HCT116 (cell line): ENCODE measurements around the gene USP1. TPM values are rescaled to one million over a fixed set of nuclear protein-coding genes. Genes with fewer than 3 reads are reported as not detected.

Source experiments
- ATAC-seq: fragments of 200-7000 bp; cut with Tn5 transposase; 2 replicates; pipeline ENCODE4 v1.9.1; 2020; ENCODE audit warnings: mild to moderate bottlenecking, moderate library complexity
- BruUV-seq: library from RNA; stranded (reverse); fragments of 400-500 nt; replicated peaks from 2 replicates; lab custom pipeline; 2021; lab: Mats Ljungman, UMichigan
- CTCF ChIA-PET: fragments of 300-600 bp; sonication (Branson Sonifier 250); formaldehyde crosslinking; loops from one replicate; lab custom pipeline; 2021; ENCODE audit warnings: antibody characterized with exemption; lab: Charles Lee
- POLR2A ChIA-PET: fragments of 300-600, 350-600 bp; sonication (Branson Sonifier 250); formaldehyde crosslinking; loops from one replicate; lab custom pipeline; 2021; ENCODE audit warnings: antibody characterized with exemption; lab: Charles Lee
- RAD21 ChIA-PET, 2 experiments: fragments of 300-600 bp; sonication (Branson Sonifier 250); formaldehyde crosslinking; loops; one replicate each; lab custom pipeline; 2023; ENCODE audit warnings: low total read pairs in 2 of 2; ENCODE audit not compliant: uncharacterized antibody in 2 of 2, unreplicated experiment in 2 of 2, low non-redundant PET in 1 of 2; lab: Charles Lee
- DNase-seq: peaks from one replicate; pipeline ENCODE4 v3.0.0-alpha.2; 2010; ENCODE audit warnings: low read depth, low spot score
- H2AFZ ChIP-seq: fragments of 200-600 bp; shearing (Covaris generic), sonication (generic); 2 replicates; pipeline ENCODE4 v1.6.1; 2017; ENCODE audit warnings: low read depth, mixed run types, mixed read lengths, antibody characterized with exemption, low read length; ENCODE audit not compliant: poor library complexity, severe bottlenecking
- H3K27ac ChIP-seq: 2 replicates; pipeline ENCODE4 v1.5.1; 2012; ENCODE audit warnings: low read depth, low read length
- H3K27me3 ChIP-seq: fragments of 200-600 bp; sonication (generic); 2 replicates; pipeline ENCODE4 v1.6.1; 2016; ENCODE audit warnings: mixed run types, low read length, mixed read lengths; ENCODE audit not compliant: insufficient read depth
- H3K36me3 ChIP-seq, 2 experiments: fragments of 200-500 bp in 1 of 2; fragments of 200-600 bp in 1 of 2; sonication (Bioruptor generic) in 1 of 2; sonication (generic) in 1 of 2; 2 replicates each; pipeline versions ENCODE4 v1.5.1 to v1.6.1; 2014 to 2016; ENCODE audit warnings: low read length in 2 of 2, inconsistent platforms in 1 of 2, mixed read lengths in 1 of 2, mixed run types in 1 of 2; ENCODE audit not compliant: insufficient read depth in 2 of 2, control insufficient read depth in 1 of 2
- H3K4me1 ChIP-seq, 2 experiments: fragments of 200-600 bp in 1 of 2; sonication (generic) in 1 of 2; 2 replicates each; pipeline versions ENCODE4 v1.5.1 to v1.6.1; 2012 to 2017; ENCODE audit warnings: low read length in 2 of 2, inconsistent platforms in 1 of 2, mild to moderate bottlenecking in 1 of 2, mixed read lengths in 1 of 2, mixed run types in 1 of 2, moderate library complexity in 1 of 2; ENCODE audit not compliant: insufficient read depth in 2 of 2, control insufficient read depth in 1 of 2
- H3K4me2 ChIP-seq: fragments of 200-600 bp; sonication (generic); 2 replicates; pipeline ENCODE4 v1.6.1; 2017; ENCODE audit warnings: mixed run types, low read length, mixed read lengths
- H3K4me3 ChIP-seq, 2 experiments: fragments of 200-600 bp in 1 of 2; sonication (generic) in 1 of 2; replicated peaks in 1 of 2; 2 replicates each; pipeline ENCODE4 v1.5.1; 2011 to 2016; ENCODE audit warnings: low read length in 2 of 2, control low read depth in 1 of 2, low read depth in 1 of 2, mild to moderate bottlenecking in 1 of 2, mixed read lengths in 1 of 2, mixed run types in 1 of 2
- H3K79me2 ChIP-seq: fragments of 200-600 bp; sonication (generic); 2 replicates; pipeline ENCODE4 v1.6.1; 2017; ENCODE audit warnings: mild to moderate bottlenecking, mixed run types, low read length, moderate library complexity, mixed read lengths; ENCODE audit not compliant: insufficient read depth
- H3K9ac ChIP-seq: fragments of 200-600 bp; sonication (generic); 2 replicates; pipeline ENCODE4 v1.6.1; 2016; ENCODE audit warnings: low read length, mixed read lengths
- H3K9me2 ChIP-seq: fragments of 200-600 bp; sonication (generic), shearing (Covaris generic); 2 replicates; pipeline ENCODE4 v1.6.1; 2017; ENCODE audit warnings: mixed run types, mild to moderate bottlenecking, moderate library complexity; ENCODE audit not compliant: insufficient read depth
- H3K9me3 ChIP-seq, 2 experiments: fragments of 200-500 bp in 1 of 2; fragments of 200-600 bp in 1 of 2; sonication (Bioruptor generic) in 1 of 2; sonication (generic) in 1 of 2; 2 replicates each; pipeline ENCODE4 v1.6.1; 2014 to 2017; ENCODE audit warnings: low read length in 2 of 2, mixed read lengths in 2 of 2, inconsistent platforms in 1 of 2, low read depth in 1 of 2, mild to moderate bottlenecking in 1 of 2, mixed run types in 1 of 2, moderate library complexity in 1 of 2; ENCODE audit not compliant: control insufficient read depth in 1 of 2, insufficient read depth in 1 of 2
- H4K20me1 ChIP-seq: fragments of 200-600 bp; sonication (generic), shearing (Covaris generic); 2 replicates; pipeline ENCODE4 v1.6.1; 2017; ENCODE audit warnings: mixed run types, mild to moderate bottlenecking, moderate library complexity; ENCODE audit not compliant: insufficient read depth
- CEBPB ChIP-seq: IDR thresholded peaks from 2 replicates; pipeline ENCODE4 v1.6.1; 2012; ENCODE audit warnings: low read depth
- EGR1 ChIP-seq: IDR thresholded peaks from 2 replicates; pipeline ENCODE4 v1.6.1; 2012; ENCODE audit warnings: low read depth
- EZH2 ChIP-seq: fragments of 200-600 bp; sonication (generic); IDR thresholded peaks from 2 replicates; pipeline ENCODE4 v1.6.1; 2017; ENCODE audit warnings: antibody characterized with exemption, mixed run types
- JUND ChIP-seq: IDR thresholded peaks from 2 replicates; pipeline ENCODE4 v1.6.1; 2012
- POLR2A ChIP-seq: IDR thresholded peaks from 2 replicates; pipeline ENCODE4 v1.7.0; 2011; ENCODE audit warnings: borderline replicate concordance; ENCODE audit not compliant: insufficient read depth, insufficient read length; ENCODE audit errors: extremely low read depth
- POLR2AphosphoS5 ChIP-seq: IDR thresholded peaks from 2 replicates; pipeline ENCODE4 v1.6.1; 2011; ENCODE audit warnings: mild to moderate bottlenecking, low read depth, low read length, moderate library complexity
- SRF ChIP-seq: IDR thresholded peaks from 2 replicates; pipeline ENCODE4 v1.6.1; 2012; ENCODE audit warnings: low read depth
- YY1 ChIP-seq: IDR thresholded peaks from 2 replicates; pipeline ENCODE4 v1.6.1; 2011; ENCODE audit warnings: low read length, low read depth, moderate library complexity, mild to moderate bottlenecking; ENCODE audit not compliant: insufficient replicate concordance; ENCODE audit errors: extremely low read depth
- intact Hi-C: fragments of 100-400 bp; cut with micrococcal nuclease; formaldehyde crosslinking; loops from 2 replicates; pipeline ENCODE4 v1.10.0; 2022
- total RNA-seq: library from RNA; stranded (reverse); gene quantifications from one replicate; pipeline ENCODE4 v1.2.1, GENCODE V29; 2021; ENCODE audit not compliant: unreplicated experiment
- TF ChIP-seq, protein P1 (sequence below): IDR thresholded peaks from 2 replicates; pipeline ENCODE4 v1.6.1; 2012
- TF ChIP-seq, protein P2 (sequence below), 3 experiments: fragments of 200-600 bp in 1 of 3; sonication (generic) in 1 of 3; IDR thresholded peaks in 2 of 3; conservative IDR thresholded peaks in 1 of 3; 2 replicates each; pipeline ENCODE4 v1.5.1; 2012 to 2017; ENCODE audit warnings: low read depth in 2 of 3, low read length in 2 of 3, antibody characterized with exemption in 1 of 3, borderline replicate concordance in 1 of 3, control low read depth in 1 of 3, mild to moderate bottlenecking in 1 of 3, mixed read lengths in 1 of 3, mixed run types in 1 of 3, moderate library complexity in 1 of 3; ENCODE audit not compliant: insufficient read depth in 1 of 3
- TF ChIP-seq, protein P3 (sequence below): IDR thresholded peaks from 2 replicates; pipeline ENCODE4 v1.6.1; 2012; ENCODE audit warnings: low read depth
- TF ChIP-seq, protein P4 (sequence below): IDR thresholded peaks from 2 replicates; pipeline ENCODE4 v1.6.1; 2012

USP1 gene
- total RNA-seq, 1 experiment from 2014 or later = 37.8 TPM

DNA sequence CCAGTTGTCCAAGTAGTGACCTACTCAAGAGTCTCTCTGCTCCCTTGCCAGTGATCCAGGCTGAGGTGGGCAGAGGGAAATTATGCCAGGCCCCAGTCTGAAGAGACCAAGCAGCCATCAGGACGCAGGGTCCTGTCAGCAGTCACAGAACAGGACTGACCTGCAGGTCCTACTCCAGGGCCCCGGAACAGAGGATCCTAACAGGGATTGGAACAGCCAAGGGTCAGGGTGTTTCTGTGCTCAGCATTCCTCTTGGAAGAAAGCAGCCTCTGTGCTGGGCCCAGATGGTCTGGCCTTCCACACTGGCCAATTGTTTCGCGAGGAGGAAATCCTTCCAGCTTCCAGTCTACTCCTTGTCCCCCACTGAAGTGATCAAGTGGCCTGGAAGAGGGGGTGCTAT is 41.6 kb upstream of the USP1 start:
- ChIA-PET CTCF (no interaction called here), RAD21 (no interaction called here), POLR2A (no interaction called here)
- no peak for DNase-seq
- Histone ChIP-seq H3K27me3 (no peaks in the 10 kb centered on the region), H4K20me1 (no peaks in the 10 kb centered on the region), H3K27ac (no peak overlapping the region), H3K9me2 (no peaks in the 10 kb centered on the region), H2AFZ (no peak overlapping the region), H3K36me3 (no peaks in the 10 kb centered on the region), H3K4me1 (no peaks in the 10 kb centered on the region), H3K9me3 (no peaks in the 10 kb centered on the region), H3K4me3 (no peak overlapping the region), H3K9ac (no peak overlapping the region), H3K79me2 (no peaks in the 10 kb centered on the region), H3K4me2 (no peak overlapping the region)
- TF ChIP-seq EZH2 (no peak), JUND (no peak), POLR2A (no peak), YY1 (no peak), EGR1 (no peak), CEBPB (no peak)
- TF ChIP-seq, protein P1, sequence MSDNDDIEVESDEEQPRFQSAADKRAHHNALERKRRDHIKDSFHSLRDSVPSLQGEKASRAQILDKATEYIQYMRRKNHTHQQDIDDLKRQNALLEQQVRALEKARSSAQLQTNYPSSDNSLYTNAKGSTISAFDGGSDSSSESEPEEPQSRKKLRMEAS = no peak
- TF ChIP-seq, protein P2, sequence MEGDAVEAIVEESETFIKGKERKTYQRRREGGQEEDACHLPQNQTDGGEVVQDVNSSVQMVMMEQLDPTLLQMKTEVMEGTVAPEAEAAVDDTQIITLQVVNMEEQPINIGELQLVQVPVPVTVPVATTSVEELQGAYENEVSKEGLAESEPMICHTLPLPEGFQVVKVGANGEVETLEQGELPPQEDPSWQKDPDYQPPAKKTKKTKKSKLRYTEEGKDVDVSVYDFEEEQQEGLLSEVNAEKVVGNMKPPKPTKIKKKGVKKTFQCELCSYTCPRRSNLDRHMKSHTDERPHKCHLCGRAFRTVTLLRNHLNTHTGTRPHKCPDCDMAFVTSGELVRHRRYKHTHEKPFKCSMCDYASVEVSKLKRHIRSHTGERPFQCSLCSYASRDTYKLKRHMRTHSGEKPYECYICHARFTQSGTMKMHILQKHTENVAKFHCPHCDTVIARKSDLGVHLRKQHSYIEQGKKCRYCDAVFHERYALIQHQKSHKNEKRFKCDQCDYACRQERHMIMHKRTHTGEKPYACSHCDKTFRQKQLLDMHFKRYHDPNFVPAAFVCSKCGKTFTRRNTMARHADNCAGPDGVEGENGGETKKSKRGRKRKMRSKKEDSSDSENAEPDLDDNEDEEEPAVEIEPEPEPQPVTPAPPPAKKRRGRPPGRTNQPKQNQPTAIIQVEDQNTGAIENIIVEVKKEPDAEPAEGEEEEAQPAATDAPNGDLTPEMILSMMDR (IDR thresholded peaks at IDR 0.05 in 2 of 3, conservative IDR thresholded peaks at IDR 0.05 in 1 of 3; ENCODE audit: borderline replicate concordance in 1 of 3, insufficient read depth in 1 of 3, low read depth in 2 of 3, low read length in 2 of 3) = no peak
- BruUV-seq = no TSS peak
- intact Hi-C loops = no loop called here
- ATAC-seq = no peak

DNA sequence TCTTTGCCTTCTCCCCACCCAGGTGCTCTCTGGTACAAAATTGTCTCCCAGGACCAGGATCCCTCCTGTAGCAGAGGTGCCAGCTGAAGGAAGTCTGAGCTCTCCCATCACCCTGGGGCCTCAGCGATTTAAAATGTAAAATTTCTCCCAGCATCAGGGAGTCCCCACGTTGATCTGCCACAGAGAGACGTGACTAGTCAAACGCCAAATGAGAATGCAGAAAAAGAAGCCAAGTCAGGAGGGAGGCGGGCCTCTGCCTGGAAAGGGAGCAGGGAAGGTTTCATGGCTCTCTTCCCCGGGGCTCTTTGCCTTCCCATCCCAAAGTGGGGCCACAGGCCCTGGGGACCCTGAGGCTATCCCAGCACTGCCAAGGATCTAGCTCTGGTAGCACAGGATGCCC is 40.0 kb upstream of the USP1 start:
- Histone ChIP-seq H3K4me3 (no peak overlapping the region), H2AFZ (no peak overlapping the region), H3K27ac (no peak overlapping the region), H3K9me2 (no peaks in the 10 kb centered on the region), H3K79me2 (no peaks in the 10 kb centered on the region), H3K4me2 (no peak overlapping the region), H3K9ac (no peak overlapping the region), H3K4me1 (no peaks in the 10 kb centered on the region), H3K36me3 (no peaks in the 10 kb centered on the region), H4K20me1 (no peaks in the 10 kb centered on the region), H3K9me3 (no peaks in the 10 kb centered on the region), H3K27me3 (no peaks in the 10 kb centered on the region)
- no TSS peak for BruUV-seq
- no peak for ATAC-seq
- intact Hi-C loops = no loop called here
- no peak for DNase-seq
- POLR2A ChIA-PET = no interaction called here
- RAD21 ChIA-PET = no interaction called here
- CTCF ChIA-PET = no interaction called here
- TF ChIP-seq SRF (no peak), JUND (no peak), POLR2AphosphoS5 (no peak), CEBPB (no peak)
- TF ChIP-seq, protein P3, sequence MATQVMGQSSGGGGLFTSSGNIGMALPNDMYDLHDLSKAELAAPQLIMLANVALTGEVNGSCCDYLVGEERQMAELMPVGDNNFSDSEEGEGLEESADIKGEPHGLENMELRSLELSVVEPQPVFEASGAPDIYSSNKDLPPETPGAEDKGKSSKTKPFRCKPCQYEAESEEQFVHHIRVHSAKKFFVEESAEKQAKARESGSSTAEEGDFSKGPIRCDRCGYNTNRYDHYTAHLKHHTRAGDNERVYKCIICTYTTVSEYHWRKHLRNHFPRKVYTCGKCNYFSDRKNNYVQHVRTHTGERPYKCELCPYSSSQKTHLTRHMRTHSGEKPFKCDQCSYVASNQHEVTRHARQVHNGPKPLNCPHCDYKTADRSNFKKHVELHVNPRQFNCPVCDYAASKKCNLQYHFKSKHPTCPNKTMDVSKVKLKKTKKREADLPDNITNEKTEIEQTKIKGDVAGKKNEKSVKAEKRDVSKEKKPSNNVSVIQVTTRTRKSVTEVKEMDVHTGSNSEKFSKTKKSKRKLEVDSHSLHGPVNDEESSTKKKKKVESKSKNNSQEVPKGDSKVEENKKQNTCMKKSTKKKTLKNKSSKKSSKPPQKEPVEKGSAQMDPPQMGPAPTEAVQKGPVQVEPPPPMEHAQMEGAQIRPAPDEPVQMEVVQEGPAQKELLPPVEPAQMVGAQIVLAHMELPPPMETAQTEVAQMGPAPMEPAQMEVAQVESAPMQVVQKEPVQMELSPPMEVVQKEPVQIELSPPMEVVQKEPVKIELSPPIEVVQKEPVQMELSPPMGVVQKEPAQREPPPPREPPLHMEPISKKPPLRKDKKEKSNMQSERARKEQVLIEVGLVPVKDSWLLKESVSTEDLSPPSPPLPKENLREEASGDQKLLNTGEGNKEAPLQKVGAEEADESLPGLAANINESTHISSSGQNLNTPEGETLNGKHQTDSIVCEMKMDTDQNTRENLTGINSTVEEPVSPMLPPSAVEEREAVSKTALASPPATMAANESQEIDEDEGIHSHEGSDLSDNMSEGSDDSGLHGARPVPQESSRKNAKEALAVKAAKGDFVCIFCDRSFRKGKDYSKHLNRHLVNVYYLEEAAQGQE = no peak
- TF ChIP-seq, protein P2 (IDR thresholded peaks at IDR 0.05 in 2 of 3, conservative IDR thresholded peaks at IDR 0.05 in 1 of 3; ENCODE audit: borderline replicate concordance in 1 of 3, insufficient read depth in 1 of 3, low read depth in 2 of 3, low read length in 2 of 3) = no peak
- TF ChIP-seq, protein P4, sequence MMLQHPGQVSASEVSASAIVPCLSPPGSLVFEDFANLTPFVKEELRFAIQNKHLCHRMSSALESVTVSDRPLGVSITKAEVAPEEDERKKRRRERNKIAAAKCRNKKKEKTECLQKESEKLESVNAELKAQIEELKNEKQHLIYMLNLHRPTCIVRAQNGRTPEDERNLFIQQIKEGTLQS = no peak
